Choroid plexus epithelial cell (primary cell): ENCODE results near the gene MGMT.

Experiments
- DNase-seq: peaks from one replicate; pipeline ENCODE4 v3.0.0-alpha.2; 2010; ENCODE audit warnings: low read depth
- H3K4me3 ChIP-seq: 2 replicates; pipeline ENCODE4 v1.5.1; 2011; ENCODE audit warnings: low read depth, mild to moderate bottlenecking, control low read depth, low read length, moderate library complexity
- TF ChIP-seq, protein P1 (sequence below): conservative IDR thresholded peaks from 2 replicates; pipeline ENCODE4 v1.5.1; 2011; ENCODE audit warnings: low read depth, mild to moderate bottlenecking, control low read depth, inconsistent platforms, low read length, moderate library complexity

The MGMT gene

DNA sequence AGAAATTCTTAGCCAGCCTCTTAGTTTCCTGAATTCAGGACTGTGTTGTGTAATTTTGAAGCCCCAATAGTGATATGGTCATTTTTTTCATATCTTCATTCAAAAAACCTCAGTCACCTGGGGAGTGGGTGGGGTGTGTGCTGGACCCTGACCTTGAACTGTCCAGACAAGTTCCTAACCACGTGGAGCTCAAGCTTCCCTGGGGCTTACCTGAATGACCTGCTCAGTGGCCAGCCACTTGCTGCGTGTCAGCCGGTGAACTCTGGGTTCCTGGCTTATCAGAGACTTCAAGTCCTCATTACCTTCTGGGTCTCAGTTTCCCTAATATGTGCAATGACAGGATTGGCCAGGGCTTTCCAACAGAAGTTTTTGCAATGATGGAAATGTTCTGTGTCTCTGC is 27.1 kb downstream of the MGMT start:
- no peak for DNase-seq
- TF ChIP-seq, protein P1, sequence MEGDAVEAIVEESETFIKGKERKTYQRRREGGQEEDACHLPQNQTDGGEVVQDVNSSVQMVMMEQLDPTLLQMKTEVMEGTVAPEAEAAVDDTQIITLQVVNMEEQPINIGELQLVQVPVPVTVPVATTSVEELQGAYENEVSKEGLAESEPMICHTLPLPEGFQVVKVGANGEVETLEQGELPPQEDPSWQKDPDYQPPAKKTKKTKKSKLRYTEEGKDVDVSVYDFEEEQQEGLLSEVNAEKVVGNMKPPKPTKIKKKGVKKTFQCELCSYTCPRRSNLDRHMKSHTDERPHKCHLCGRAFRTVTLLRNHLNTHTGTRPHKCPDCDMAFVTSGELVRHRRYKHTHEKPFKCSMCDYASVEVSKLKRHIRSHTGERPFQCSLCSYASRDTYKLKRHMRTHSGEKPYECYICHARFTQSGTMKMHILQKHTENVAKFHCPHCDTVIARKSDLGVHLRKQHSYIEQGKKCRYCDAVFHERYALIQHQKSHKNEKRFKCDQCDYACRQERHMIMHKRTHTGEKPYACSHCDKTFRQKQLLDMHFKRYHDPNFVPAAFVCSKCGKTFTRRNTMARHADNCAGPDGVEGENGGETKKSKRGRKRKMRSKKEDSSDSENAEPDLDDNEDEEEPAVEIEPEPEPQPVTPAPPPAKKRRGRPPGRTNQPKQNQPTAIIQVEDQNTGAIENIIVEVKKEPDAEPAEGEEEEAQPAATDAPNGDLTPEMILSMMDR: no peak
- no peak overlapping the region for H3K4me3 ChIP-seq

DNA sequence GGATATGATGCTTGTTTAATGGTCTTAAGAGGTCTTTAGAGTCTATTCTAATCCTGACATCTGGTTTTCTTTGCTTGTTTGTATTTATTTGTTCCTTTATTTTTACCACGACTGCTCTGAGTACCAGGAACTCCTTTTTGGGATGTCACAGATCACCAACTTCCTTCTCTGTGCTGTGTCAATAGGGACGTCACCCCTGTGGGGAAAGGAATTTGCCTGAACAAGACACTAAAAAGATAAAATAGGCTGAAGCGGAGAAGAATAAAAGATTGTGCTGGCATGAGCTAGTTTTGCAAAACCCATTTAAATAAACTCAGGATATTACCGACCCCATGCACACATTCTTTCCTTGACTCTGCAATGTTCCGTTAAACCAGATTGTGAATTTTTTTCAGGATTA is 27.7 kb downstream of the MGMT start:
- no peak for DNase-seq
- no peak overlapping the region for H3K4me3 ChIP-seq
- TF ChIP-seq, protein P1: no peak

DNA sequence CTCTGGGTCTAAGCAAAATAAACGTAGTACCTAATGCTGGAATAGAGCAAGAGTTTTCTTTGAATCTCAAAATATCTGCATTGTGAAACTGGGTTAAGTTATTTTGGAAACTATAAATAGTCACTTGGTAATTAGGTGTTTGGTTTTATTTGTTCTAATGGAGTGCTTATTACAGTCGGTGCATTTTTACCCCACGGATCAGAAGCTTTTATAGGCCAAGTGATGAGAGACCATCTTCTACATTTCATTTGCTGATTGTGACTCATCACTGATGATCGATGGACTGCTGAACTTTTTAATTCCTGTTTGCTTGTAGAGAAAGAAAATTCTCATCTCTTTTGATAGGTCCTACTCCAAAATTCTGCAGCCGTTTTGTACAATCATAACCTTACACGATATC is 28.2 kb downstream of the MGMT start:
- TF ChIP-seq, protein P1: no peak
- no peak overlapping the region for H3K4me3 ChIP-seq
- DNase-seq: no peak

DNA sequence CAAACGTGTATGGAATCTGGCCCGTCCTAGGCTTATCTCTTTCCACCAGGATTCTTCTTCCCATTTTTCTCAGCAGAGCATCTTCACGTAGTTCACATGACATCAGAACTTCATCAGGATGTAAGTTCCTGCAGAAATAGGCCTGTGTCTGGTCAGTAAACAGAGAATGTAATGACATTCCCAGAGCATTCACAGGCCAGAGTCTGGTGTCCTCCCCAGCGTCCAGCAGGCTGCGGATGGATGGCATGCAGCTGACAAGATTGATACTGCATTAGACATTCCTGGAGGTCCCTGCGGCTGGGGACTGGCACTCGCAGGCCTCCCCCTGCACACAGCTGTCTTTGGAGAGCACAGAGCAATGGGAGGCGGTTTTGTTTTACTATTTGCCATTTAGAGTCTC is 28.7 kb downstream of the MGMT start:
- TF ChIP-seq, protein P1: no peak
- no peak for DNase-seq
- H3K4me3 ChIP-seq: no peak overlapping the region

DNA sequence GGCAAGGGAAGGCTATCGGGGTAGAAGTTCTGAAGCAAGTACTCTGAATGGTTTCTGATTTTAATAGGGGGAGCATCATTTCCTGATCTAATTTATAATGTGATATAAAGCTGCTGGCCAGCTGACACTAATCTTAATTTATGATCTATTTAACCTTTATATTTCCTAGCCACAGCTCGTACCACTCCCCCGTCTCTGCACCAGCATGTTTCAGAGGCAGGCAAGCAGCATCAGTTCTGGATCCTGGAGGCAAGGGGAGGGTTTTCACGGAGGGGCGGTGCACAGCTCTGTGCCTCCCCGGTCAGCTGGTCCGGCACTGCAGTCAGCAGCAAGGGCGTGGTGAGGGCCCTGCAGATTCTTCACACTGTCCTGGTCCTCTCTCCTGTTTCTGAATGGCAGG is 30.0 kb downstream of the MGMT start:
- TF ChIP-seq, protein P1: no peak
- no peak overlapping the region for H3K4me3 ChIP-seq
- no peak for DNase-seq

DNA sequence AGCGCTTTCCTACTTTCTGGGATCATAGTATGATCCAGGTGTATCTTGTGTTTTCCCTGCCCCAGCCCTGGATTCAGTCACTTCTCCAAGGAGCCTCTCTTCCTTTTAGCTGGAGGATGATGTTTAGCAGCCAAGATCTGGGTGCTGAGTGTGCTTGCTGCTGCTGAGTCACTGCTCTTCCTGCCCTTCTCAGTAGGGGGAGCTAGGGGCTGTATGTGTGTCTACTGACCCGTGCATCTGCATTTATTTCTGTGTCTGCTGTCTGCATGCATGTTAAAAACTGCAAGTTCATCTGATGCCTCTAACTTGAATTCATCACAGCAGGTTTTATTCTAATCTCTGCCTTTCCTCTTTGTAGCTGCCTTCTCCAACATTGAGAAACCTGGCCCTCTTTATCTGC is 31.6 kb downstream of the MGMT start:
- no peak overlapping the region for H3K4me3 ChIP-seq
- DNase-seq: no peak
- TF ChIP-seq, protein P1: no peak

DNA sequence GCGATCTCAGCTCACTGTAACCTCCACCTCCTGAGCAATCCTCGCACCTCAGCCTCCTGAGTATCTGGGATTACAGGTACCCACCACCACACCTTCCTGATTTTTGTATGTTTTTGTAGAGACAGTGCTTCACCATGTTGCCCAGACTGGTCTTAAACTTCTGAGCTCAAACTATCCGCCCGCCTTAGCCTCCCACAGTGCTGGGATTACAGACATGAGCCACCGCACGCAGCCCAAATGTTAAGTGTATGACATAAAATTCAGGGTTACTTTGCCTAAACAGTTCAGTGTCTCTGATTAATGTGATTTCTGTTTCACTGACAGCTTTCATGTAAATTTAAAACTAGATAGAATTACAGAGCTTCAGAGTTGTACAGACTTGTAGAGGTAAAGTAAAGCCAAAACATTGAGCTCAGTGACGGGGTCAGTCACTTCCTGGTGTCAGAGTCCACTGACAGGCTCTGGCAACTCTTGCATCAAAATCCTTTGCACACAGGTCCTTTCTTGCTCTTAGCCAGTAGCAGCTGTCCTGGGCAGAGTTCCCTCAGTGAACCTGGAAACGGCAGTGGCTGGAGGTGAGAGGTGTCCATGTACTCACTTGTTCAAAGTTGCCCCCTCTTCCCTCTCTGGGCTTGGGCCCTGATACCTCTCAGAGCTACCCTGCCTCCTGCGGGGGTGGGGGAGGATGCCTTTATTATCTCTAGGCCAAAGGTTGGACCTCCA is 33.7 kb downstream of the MGMT start:
- TF ChIP-seq, protein P1: no peak
- no peak overlapping the region for H3K4me3 ChIP-seq

More for the DNA sequence above, 33.7 kb downstream of the MGMT start:
- no peak for DNase-seq
